Activated T-cell treated with anti-CD3 and anti-CD28 coated beads, Interleukin-2, amount 50 U/mL, for 1 hour (primary cell): ENCODE results near the gene EPHB3.
"Not testable (repeated sequence)": the region's sequence is repeated elsewhere in the genome, so short reads cannot be mapped to it uniquely, and the experiment has no call there.

Source experiments
- DNase-seq: peaks from one replicate; pipeline ENCODE4 v3.0.0-alpha.2; 2020

The EPHB3 gene

DNA sequence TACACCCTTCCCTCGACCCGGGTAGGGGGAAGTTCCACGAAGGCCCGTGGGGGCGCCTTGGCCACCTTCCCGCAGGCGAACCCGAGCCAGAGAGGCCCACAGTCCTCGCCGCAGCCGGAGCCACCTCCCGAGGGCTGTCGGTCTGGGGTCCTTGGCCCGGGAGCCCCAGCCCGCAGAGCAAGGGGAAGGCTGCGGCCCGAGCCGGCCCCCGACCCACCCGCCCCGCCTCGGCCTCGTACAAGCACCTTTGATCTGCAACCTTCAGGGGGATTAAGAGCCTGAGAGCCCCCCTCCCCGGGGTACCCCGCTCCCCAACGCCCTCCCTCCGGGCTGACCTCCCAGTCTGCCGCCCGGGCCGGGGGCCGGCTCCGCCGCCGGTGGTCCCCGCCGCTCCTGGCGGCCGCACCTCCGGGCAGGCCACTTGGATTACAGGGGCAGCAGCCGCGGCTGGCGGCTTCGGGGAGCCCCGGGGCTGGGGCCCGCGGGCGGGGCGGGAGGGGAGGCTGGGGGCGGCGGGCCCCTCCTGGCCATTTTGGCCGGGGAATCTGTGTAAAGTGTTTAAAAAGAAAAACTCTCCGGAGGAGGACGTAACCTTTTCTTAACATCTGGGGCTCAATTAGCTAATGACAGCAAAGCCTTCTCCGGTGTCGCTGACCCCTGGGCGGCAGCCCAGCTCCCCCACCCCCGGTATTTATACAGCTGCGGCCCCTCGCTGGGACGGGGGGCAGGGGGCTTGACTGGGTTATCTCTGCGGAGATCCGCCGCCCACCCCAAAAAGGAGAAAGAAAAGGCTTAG is 40.2 kb downstream of the EPHB3 start:
- DNase-seq = no peak

DNA sequence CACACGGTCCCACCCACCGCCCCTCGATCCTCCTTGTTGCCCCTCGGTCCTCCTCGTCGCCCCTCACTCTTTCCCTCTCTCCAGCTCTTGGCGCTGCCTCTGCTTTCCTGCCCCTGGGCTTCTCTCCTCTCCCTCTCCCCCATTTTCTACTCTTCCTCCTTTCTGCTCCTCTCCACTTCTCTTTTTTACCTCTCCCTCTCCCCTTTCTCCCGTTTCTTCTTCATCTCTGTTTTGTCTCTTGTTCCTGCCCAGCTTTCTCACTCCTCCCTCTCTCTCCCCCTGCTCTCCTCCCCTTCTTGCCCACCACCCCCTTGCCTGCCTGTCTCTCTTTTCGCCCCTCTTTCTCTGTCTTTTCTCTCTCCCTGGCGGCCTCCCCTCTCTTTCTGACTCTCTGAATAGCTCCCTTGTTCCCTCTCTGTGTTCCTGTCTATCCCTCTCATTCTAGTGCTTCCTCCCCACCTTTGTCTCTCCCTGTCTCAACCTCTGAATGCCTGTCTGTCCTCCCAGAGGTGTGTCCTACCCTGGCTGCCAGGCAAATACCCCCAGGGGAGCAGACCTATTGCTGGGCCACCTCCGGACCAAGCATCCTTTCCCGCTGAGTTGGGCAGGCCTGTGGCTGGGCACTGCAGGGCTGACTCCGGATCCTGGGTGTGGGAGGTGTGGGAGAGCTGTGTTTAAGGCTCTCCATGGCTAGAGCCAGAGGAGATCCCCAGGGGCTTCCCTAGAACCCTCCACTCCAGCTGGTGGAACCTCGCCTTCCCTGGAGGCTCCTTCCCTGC is 41.0 kb downstream of the EPHB3 start:
- no peak for DNase-seq

DNA sequence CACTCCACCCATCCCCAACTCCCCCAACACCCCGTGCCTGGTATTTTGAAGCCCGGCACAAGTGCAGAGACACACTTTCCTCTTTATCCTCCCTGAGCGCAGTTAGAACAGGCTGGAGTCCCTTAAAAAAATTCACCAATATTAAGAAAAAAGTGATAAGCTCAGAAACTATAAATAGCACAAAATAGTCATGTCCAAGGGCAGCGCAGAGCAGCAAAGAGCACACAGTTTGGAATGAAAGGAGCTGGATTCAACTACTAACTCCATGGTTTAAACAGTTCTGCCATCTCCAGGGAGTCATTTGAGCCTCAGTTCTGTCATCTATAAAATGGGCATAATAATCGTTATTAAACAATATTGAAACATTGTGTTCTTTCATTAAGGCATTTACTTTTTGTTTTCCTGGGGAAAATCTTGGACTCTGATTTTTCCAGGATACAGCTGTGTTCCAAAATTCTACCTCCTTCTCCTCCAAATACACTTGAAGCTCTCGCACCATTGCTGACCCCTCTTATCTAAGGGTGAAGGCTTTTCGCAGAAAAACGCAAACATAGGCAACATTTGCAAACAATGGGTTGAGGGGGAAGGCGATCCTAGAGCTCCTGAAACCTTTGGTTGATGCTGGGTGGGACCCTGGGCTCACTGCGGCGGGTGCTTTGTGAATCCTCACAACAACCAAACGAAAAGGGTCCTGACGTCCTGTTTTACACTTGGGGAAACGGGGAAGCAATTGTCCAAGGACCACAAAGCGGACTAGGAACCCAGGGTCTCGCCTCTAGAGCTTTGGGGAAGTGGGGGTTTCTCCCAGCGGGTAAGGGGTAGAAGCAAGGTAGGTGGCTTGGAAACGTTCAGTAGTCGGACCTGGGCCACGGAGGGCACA is 41.8 kb downstream of the EPHB3 start:
- DNase-seq = no peak

DNA sequence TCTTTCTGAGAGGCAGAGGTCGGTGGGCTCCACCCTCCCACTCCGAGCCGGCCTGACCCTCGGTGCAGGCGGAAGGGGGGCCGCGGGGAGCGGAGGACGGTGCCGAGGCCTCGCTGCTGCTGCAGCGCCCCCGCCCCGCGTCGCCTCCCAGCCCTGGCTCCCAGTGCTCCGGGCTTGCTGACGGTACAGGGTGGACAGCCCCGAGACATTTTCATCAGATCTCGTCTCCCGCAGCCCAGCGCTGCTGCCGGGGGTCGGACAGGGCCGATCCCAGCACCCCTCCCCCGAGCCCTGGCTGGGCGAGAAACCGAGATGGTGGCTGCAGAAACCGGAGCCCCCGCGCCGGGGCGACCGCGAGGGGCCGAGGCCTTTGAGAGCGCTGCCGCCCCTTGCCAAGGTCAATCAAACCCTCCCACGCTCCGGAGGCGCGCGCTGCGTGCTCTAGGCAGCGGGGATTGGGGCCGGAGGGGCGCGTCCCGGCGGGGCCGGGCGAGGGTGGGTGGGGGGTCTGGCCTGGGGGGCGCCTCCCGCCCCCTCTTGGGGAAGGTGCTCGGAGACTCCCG is 42.5 kb downstream of the EPHB3 start:
- no peak for DNase-seq

DNA sequence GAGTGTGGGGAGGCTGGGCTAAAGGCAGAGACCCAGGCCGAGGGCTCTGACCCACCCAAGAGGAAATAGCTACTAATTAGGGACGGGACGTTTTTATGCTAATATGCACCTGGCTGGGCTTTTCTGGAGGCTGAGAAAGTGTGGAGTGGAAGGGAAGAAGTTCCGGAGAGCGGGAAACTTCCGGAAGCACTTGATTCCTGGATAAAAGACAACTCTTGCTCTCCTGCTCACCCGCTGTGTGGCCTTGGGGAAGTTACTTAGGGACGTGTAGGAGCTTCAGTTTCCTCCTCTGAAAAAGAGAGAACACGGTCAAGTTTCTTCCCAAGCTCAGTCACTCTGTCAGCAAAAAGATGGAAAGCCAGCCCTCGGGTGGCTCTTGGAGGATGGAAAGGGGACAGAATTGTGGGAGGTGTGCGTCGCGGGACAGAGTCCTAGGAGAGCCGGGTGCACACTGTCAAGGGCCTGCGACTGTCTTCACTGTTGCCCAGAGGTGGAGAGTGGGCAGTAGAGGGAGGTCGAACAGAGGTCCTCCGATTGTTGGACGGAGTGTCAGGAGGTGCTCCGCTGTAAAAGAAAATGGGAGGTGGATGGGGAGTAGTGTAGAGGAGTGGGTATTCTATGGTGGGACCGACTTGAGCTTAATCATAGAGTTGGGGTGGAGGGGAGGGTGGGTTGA is 43.2 kb downstream of the EPHB3 start:
- DNase-seq = no peak

DNA sequence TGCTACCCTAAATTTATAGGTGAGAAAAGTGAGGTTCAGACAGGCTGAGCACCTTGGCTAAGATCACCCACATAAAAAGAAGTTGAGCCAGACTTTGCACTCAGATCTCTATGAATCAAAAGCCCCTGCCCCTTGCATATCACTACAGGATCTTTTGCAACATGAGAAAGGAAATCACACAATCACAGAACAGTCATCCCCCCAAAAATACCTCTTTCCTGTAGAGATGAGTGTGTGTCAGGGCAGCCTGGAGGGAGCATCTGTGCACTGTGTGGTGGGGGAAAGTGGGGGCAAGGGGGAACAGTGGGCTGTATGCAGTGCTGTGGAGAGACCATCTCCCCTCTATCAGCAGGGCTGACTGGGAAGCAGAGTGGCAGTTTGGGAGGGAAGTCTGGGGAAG is 46.6 kb downstream of the EPHB3 start:
- DNase-seq = no peak

DNA sequence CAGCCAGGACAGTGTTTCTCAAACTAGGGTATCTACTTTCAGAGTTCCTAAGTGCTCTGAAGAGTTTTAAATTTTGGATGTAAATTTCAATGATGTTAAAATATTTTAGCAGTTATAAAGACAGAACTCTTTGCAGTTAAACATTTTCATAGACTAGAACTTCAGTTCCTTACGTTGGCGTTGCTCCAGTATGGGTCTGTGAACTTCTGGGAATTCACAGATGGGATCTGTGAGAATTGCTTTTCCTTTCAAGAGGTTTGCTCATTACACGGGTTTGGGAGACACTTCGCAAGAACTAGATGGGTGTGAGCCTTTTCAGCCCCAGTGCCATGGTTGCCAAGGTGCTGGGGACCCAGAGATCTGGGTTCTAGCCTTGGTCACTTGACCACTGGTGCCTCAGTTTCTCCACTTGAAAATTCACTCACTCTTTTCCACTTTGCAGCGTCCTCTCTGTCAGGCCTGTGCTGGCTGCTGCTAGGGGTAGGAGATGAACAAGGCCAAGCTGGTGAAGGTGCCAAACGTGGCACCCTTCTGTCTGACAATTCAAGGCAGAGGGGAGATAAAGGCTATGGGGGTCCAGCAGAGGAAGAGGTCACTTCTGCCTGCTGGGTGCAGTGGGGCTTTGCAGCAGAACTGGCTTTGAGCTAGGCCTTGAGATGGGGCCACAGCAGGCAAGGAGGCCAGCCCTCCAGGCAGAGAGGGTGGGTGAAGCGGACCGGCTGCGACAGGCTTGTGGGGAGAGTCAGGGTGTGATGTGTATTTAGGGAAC is 48.1 kb downstream of the EPHB3 start:
- DNase-seq = no peak

DNA sequence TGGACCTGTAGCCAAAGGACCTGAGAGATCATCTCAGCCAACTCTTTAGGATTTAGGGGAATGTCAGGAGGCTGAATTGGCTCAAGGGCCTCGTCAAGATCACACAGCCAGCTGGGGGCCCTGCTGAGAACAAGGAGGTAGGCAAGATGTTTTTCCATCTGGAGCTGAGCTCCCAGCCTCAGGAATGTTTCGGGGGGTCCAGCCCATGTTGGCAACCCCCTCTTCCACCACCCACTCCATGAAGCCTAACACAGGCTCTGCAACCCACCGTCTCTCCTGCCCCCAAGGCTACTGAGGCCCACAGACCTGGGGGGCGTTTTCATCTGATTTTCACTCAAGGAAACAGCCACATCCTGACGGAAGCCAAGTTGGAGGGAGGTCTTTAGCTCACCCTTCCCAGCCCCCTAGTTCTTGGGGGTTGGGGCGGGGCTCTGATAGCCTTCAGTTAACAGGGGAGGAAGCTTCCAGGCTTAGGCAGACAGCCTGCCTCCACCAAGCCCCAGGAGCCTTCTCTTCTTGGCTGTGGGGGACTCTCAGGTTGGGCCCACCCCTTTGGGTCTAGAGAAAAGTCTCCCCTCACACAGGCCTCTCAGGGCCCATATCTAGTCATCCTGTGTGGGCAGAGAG is 48.8 kb downstream of the EPHB3 start:
- DNase-seq = no peak

DNA sequence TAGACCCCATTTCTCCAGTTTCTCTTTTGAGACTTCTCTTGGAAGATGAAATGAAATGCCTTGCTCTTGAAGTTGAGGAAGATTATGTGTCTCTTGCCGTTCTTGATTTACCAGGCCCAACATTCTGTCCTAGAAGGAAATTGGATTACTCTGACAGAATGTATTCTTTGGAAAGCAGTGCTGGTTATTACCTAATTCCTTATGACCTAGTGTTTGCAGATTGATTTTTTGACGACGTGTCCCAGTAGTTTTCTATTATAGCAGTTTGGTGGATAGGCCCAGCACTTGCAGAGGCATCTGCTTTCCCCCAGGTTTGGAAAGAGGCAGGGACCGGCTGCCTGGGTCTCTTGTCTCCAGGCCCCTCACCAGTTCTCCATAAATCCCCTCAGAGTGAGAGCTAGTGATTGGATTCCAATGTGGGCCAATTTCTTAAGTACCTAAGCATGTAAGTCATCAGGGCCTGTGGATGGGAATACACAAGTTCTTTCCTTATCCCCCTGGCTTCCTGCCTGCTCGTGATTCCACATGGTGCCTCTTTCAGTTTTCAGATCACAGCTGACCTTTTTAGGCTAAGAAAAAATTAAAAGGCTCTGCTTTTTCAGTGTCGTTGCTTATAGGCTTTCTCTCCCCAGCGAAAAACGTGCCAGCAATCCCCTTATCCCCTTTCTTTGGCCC is 50.2 kb downstream of the EPHB3 start:
- DNase-seq = no peak

DNA sequence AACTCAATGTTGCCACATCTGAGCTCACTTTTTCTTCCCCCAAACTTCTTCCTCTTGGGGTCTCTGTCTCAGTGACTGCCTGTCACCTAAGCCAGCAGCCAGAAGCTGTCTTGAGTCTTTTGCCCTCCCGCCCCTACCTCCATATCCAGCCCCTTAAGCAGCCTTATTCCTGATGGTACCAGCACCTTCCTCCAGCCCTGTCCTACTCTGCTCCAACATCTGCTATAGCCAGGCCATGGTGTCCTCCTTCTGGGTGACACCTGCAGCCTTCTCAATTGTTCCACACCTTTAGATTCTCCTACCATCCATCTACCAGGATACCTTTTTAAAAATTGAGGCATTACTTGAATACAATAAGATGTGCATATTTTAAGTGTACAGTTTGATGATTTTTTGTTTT is 53.8 kb downstream of the EPHB3 start:
- no peak for DNase-seq

DNA sequence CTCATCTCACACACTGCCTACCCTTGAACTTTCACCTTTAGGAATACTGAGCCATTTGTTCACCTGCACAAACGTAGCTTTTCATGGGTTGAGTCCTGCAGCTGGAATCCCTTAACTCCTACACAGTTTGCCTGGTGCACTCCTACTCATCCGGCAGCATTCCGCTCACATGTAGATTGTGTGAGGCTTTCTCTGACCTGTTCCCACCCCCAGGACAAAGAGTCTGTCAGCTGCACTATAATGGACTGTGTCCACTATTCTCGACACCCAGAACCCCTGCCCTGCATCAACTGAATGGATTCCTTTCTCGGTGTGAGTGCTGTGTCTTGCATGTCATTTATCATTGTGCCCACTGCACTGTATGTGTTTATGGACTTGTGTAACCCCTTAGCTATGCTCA is 54.9 kb downstream of the EPHB3 start:
- DNase-seq = no peak

DNA sequence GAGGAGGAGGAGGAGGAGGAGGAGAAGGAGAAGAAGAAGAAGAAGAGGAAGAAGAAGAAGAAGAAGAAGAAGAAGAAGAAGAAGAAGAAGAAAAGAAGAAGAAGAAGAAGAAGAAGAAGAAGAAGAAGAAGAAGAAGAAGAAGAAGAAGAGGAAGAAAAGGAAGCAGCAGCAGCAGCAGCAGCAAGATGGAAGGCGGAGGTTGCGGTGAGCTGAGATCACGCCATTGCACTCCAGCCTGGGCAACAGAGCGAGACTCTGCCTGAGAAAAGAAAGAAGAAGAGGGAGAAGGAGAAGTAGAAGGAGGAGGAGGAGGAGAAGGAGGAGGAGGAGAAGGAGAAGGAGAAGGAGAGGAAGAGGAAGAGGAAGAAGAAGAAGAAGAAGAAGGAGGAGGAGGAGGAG is 55.7 kb downstream of the EPHB3 start:
- DNase-seq = not testable (repeated sequence)

DNA sequence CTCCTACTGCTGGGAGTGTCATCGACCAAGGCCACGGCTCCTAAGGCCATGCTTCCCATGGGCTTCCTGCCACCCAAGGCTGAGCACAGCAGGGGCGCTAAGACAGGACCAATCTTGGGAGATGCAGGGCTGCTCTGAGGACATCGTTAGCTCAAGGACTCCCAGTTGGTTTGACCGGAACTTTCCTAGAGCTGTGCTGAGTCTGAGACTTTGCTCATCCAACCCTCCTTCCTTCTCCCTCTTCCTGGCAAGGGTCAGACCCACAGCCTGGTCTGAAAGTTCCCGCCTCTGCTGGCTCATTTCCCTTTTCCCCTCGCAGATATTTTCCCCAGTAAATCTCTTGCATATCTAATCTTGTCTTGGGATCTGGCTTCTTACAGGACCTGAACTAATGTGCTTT is 57.2 kb downstream of the EPHB3 start:
- DNase-seq = no peak

DNA sequence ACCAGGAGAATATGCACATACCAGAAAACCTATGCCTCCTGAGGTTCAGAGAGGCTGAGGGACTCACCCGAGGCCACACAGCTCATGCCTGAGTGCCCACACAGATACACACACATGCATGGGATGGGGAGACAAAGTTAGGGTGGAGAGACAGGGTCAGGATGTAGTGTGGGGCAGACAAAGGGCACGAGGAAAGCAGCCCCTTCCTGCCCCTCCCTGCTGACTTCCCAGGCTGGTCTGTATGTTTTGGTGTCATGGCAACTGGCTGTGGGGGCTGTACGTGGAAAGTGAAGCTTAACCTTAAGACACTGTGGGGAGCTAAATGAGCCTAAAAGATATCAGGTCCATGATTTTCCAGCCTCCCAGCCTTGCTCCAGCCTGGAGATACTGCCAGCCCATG is 57.8 kb downstream of the EPHB3 start:
- DNase-seq = peak; percentile 23

DNA sequence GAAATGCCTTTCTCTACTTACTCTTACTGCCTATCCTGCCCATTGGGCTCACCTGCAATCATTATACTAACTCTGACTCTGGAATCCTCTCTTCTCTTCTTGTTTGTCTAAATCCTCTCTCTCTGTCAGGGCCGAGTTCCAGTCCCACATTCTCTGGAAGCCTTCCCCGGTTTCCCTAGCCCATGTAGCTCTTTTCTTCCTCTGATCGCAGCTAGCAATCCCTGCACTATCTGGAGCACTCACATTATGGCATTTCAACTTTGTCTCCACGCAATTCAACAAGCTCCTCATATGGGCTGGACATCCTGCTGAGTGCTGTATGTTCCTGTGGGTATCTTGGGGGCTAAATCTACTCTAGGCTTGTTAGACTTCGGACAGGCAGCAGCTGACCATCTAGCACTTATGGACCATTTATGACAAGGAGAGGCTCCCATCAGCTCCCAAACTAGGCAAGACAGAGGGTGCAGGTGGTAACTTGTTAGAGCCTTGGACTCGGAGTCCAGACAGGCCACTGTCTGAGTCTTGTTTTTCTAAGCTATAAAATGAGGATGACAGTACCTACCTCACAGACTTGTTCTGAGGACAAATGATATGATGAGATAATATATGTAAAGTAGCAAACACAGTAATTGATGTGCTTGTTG is 58.3 kb downstream of the EPHB3 start:
- DNase-seq = no peak

DNA sequence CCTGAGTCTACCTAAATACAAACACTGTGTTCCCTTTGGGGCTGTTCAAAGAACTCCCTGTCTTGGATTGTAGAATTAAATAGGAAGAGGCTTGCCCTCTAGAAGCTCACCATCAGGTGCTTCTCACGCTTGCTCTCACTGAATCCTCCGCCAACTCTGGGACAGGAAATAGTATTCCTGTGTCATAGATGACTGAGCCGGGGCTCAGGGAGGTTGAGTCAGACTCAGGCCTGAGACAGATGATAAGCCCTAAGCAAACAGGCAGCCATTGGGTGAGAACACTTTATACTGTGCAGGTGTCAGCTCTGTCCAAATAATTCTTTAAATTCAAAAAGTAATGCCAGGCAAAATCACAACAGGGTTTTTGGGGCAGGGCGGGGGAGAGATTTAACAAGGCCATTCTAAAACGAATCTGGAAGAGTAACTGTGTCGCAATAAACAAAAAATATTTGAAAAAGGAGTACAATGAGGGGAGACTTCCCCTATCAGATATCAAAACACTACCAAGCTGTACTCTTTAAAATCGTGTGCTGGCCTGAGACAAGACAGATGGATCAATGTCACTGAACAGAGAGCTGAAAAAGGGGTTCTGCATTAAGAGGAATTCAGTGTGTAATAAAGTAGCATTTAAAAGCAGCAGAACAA is 59.0 kb downstream of the EPHB3 start:
- DNase-seq = no peak

DNA sequence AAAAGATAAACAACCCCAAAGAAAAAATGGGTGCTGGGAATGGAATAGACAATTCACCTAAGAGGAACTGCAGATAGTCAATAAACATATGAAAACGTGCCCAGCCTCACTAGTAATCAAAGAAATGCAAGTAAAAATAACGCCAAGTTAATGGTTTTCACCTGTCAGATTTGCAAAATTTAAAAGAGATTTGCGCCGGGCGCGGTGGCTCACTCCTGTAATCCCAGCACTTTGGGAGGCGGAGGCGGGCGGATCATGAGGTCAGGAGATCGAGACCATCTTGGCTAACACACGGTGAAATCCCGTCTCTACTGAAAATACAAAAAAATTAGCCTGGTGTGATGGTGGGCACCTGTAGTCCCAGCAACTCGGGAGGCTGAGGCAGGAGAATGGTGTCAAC is 60.6 kb downstream of the EPHB3 start:
- DNase-seq = not testable (repeated sequence)

DNA sequence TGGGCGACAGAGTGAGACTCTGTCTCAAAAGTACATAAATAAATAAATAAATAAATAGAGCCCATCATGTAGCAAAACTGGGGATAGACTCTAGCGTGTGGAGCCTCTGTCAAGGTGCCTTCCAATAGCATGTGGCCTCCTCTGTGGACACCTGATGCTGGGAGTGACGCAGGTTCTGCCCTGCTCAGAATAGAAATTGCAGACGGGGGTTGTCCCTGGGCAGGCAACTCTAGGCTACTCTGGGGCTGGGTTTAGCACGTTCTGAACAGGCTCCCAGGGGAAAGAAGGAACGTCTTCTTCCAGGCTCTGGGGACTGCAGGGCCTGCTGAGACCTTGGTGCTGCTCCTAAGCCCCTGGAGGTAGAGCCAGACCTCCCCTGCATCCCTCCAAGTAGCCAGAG is 65.3 kb downstream of the EPHB3 start:
- DNase-seq = no peak

DNA sequence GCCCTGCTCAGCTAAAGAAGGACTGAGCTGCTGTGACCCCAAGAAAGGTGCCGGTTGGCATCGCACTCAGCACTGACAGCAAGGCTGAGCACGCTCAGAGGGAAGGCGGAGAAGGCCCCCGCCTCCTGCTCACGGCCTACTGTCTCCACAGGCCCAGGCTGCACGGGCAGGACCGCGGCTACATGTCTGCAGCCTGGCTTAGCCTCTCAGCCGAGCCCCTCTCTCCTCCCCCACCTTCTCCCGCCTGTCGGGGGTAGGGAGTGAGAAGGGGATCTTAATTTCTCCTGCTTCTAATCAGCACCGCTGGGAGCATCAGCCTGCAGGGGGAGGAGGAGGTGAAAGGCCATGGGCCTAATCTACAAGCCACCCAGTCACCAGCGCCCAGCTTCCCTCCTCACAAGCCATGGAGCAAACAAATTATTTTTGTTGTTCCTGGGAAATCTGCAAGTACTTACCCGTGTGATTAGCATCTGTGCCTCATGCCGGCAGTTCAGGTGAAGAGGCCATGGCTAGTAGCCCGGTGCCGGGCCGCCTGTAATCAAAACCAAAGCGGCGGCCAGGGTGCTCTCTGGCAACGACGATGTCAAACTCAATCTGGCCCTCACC is 68.1 kb downstream of the EPHB3 start:
- DNase-seq = no peak
